Measurements from ENCODE around the gene NRSN2.

NRSN2 gene
- 0.17 to 1.4 (median 0.56) reads per million in 18 experiments for total RNA-seq

GRCh38 chr20:346640-347316, at the start of gene NRSN2:
TSS of gene NRSN2 (plus strand) at chr20:347111. CDS start at chr20:349644, 2,533 bp downstream.
- no peak for DNase-seq

GRCh38 chr20:297925-298775, 48.8 kb upstream of the NRSN2 start:
- DNase-seq: peak; percentile 79 to 90

DNA sequence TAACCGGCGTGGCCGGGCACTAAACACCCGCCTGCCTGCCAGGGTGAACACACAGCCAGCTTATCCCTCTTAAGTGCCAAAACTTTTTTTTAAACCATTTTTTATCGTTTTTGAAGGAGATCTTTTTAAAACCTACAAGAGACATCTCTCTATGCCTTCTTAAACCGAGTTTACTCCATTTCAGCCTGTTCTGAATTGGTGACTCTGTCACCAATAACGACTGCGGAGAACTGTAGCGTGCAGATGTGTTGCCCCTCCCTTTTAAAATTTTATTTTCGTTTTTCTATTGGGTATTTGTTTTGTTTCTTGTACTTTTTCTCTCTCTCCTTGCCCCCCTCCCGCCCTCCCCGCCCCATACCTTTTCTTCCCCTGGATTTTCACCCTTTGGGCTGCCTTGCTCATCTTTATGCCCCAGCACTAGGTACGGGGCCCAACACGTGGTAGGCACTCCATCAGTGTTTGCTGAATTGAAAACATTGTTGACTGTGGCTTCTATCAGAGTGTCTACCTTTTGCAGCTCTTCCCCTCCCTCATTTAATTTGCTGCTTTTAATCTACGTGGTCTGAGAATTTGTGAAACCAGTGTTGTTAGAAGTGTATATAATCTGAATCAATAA, 48.0 kb upstream of the NRSN2 start:
- peak in 1 of 2 donors; percentile 14 for DNase-seq

- no peak for DNase-seq
Measured at GRCh38 chr20:300345-300990, 46.4 kb upstream of the NRSN2 start.

GRCh38 chr20:301886-302848, 44.7 kb upstream of the NRSN2 start:
- DNase-seq: no peak

- DNase-seq: no peak
Measured at GRCh38 chr20:305745-306144, 41.2 kb upstream of the NRSN2 start.

DNA sequence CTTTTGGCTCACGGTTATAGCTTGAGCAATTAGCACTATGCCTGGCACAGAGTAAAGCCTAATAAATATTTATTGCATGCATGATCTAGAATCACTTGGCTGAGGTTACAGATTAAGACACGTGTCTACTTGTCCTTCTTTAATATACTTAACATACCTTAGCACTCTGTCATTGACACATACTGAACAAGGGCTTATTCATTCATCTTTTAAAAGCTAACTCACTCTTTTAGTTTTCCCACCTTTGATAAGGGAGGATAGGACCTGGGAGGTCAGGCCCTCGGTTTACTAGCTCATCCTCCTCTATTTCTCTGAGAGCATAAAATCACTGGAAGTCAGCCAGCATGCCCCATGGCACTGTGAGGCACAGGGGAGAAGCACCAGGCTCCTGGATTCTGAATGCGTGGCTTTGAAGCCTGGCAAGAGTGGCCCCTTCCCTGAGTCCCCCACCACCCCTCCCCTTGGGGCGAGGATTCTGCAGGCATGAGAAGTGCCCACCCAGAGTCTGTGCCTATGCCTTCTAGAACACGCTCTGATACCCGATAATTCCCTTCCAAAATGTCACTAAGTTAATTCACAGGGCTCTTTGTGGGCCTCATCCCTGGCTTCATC, 38.4 kb upstream of the NRSN2 start:
- DNase-seq: no peak

- DNase-seq: no peak
Measured at GRCh38 chr20:309306-309840, 37.5 kb upstream of the NRSN2 start.

DNA sequence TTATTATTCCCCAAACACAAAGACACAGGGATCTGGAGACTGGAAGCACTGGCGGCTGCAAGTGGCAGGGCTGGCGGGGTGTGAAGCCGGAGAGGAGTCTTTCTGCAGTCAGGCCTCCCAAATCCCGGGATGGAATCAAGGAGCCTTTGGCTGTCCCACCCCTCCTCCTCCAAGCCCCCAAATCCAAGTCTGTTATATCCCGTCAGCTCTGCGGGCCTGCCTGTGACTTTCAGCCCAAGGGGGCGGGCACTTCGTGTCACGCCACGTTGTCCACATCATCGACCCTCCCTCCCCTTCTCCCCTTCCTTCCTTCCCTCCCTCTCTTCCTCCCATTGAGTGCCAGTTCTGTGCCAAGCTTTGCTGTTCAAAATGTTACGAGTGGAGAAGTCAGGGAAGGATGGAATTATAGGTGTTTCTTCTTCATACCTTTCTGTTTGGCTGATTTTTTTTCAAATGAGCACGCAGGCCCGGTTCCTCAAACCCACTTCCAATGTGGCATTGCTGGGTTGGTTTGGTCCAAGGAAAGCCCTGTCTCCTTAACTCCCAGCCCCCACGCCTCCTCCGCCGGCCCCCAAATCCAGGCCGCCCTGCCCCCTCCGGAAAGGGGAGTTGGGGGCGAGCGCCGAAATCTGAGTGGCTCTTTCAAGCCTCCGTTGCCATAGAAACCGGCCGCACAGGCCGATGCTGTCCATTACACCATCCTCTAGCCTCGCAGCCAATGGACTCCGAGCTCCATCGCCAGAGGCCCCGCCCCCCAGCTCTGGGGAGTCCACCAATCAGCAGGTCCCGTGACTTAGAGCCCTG, 36.9 kb upstream of the NRSN2 start:
- peak; percentile 78 to 88 for DNase-seq

DNA sequence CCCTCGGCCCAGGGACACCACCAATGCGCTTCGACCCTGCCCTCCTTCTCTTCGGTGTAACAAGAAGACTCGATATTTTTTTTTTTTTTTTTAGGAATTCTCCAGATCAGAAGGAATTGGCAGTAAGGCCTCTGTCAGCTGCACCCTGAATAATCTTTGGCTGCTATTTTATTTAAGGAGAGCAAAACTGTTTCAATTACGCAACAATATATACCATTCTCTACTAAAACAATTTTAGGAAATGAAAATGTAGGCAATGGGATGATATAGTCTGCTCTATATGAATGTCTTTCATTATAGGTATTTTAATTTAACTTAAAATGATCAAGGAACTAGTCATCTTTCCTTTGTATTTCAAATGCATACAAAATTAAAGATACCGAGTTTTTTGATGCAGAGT, 36.3 kb upstream of the NRSN2 start:
- no peak for DNase-seq

- no peak for DNase-seq
Measured at GRCh38 chr20:311609-312008, 35.3 kb upstream of the NRSN2 start.

DNA sequence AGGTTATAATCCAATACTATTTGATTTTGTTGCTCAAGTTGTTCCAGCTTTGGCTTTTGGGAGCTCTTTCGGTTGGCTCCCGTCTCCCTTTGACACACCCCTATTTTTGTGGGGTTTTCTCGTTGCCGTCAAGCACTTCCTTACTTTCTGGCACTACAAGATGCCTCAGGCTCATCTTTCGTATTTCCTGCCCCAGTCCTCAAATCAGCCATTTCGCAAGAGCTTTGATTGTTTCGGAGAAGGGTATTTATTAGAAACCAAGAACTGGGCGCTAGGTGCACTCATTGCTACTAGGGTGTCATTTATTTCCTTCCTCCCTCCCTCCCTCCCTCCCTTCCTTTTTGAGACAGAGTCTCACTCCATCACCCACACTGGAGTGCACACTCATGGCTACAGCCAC, 34.8 kb upstream of the NRSN2 start:
- DNase-seq: no peak

GRCh38 chr20:312866-313265, 34.0 kb upstream of the NRSN2 start:
- DNase-seq: no peak

DNA sequence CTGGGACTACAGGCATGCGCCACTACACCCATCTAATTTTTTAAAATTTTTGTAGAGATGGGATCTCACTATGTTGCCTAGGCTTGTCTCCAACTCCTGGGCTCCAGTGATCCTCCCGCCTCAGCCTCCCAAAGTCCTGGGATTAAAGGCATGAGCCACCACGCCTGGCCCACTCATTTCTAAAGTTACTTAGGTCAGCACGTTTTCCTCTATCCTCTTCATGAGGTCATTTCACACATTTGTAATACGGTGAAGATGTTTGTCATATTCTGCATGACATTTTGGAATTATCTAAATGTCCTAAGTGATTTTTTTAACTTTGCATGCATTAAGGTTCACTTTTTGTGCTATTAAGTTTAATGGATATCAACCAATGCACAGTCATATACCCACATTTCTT, 33.5 kb upstream of the NRSN2 start:
- no peak for DNase-seq

DNA sequence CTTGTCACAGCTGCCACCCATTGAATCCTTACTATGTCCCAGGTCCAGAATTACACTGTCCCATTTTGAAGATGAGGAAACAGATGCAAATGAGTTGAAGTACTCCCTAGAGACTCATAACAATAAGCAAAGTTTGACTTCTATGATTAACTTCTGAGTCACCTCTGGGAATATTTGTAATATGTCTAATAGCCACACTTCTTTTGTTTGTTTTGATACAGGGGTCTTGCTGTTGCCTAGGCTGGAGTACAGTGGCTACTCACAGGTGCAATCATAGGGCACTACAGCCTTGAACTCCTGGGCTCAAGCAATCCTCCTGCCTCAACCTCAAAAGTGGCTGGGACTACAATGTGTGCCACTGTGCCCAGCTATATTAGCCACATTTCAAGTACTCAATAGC, 33.0 kb upstream of the NRSN2 start:
- no peak for DNase-seq

DNA sequence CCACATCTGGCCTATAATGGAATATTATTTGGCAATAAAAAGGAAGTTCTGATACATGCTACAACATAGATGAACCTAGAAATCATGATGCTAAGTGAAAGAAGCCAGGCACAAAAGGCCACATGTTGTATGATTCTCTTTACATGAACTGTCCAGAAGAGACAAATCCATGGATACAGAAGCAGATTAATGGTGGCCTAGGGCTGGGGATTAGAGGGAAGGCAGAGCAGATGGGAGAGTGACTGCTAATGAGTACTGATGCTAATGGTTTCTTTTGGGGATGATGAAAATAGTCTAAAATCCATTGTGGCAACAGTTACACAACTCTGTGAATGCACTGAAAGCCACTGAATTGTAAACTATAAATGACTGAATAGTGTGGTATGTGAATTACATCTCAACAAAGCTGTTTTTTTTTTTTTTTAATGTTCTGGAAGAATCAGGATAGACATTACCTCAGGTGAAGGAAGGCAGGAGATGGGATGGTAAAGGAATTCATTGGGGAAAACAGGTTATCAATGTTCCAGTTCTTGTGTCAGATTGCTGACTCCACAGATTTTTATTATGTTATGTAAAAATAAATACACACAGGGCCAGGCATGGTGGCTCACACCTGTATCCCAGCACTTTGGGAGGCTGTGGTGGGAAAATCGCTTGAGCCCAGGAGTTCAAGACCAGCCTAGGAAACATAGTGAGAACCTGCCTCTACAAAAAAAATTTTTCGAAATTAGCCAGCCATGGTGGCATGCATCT, 30.4 kb upstream of the NRSN2 start:
- no peak for DNase-seq

DNA sequence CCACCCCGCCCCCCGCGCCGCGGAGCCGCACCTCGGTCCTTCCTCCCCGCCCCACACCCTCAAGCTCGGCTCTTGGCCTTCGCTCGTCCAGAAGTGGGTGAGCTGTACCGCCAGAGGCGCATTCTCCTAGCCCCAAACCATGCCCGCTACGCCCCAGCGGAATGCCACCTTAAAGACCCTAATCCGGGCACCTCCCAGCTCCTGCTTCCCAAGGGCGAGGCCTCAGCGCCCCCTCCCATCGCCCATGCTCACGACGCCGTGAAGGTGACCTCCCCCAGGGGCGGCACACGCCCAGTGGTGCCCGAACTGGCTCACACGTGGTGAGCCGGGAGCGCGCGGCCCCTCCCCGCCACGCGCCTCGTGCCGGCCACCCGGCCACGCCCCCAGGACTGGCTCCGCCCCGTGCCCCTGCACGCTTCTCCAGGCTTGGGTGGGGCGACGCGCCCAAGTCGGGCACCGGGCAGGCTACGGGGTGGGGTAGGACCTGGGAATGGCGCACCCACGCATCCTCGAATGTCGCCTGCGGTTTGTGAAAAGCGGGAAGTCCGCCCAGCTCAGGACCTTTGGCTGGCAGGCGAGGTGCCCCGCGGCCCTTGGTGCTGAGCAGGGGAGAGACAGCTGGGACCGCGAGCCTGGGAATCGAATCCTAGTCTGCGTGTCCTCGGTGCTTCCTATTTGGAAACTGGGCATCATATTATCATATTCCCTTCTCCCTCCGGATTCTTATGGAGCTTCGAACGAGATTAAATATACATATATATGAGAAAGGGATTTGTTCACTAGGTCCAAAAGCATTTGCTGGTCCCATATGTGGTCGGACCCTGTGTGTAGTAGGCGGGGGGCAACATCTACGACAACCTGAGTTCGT, 22.5 kb upstream of the NRSN2 start:
- peak; percentile 85 to 86 for DNase-seq

Measured in inflammatory macrophage (primary cell).